ENCODE results near the gene PGLYRP1. TPM values are rescaled to one million over a fixed set of nuclear protein-coding genes. Genes with fewer than 3 reads are reported as not detected.

Gene PGLYRP1
- total RNA-seq, 1 donor from 2014 or later = not detected

- H3K4me1 Mint-ChIP-seq (ENCODE audit: unreplicated experiment) = peaks cover 3% of the 10 kb centered on the region
- TF ChIP-seq, protein P1, sequence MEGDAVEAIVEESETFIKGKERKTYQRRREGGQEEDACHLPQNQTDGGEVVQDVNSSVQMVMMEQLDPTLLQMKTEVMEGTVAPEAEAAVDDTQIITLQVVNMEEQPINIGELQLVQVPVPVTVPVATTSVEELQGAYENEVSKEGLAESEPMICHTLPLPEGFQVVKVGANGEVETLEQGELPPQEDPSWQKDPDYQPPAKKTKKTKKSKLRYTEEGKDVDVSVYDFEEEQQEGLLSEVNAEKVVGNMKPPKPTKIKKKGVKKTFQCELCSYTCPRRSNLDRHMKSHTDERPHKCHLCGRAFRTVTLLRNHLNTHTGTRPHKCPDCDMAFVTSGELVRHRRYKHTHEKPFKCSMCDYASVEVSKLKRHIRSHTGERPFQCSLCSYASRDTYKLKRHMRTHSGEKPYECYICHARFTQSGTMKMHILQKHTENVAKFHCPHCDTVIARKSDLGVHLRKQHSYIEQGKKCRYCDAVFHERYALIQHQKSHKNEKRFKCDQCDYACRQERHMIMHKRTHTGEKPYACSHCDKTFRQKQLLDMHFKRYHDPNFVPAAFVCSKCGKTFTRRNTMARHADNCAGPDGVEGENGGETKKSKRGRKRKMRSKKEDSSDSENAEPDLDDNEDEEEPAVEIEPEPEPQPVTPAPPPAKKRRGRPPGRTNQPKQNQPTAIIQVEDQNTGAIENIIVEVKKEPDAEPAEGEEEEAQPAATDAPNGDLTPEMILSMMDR (IDR thresholded peaks at IDR 0.05) = no peak
- H3K36me3 Mint-ChIP-seq (ENCODE audit: unreplicated experiment) = no peaks in the 10 kb centered on the region
- no peak overlapping the region for H3K27ac Mint-ChIP-seq (ENCODE audit: unreplicated experiment)
- H3K4me3 Mint-ChIP-seq (ENCODE audit: unreplicated experiment) = no peak overlapping the region
- no peaks in the 10 kb centered on the region for H3K9me3 Mint-ChIP-seq (ENCODE audit: unreplicated experiment)
- DNase-seq (ENCODE audit: extremely low spot score, unreplicated experiment) = no peak
- H3K27me3 Mint-ChIP-seq (ENCODE audit: unreplicated experiment) = no peaks in the 10 kb centered on the region
These were observed 3.0 kb upstream of the PGLYRP1 start for GRCh38 chr19:46025835-46026234.

GRCh38 chr19:46023311-46023779 lies 492 bp upstream of the PGLYRP1 start:
- H3K27me3 Mint-ChIP-seq (ENCODE audit: unreplicated experiment) = no peaks in the 10 kb centered on the region
- no peak overlapping the region for H3K4me3 Mint-ChIP-seq (ENCODE audit: unreplicated experiment)
- DNase-seq (ENCODE audit: extremely low spot score, unreplicated experiment) = no peak
- H3K27ac Mint-ChIP-seq (ENCODE audit: unreplicated experiment) = no peak overlapping the region
- no peaks in the 10 kb centered on the region for H3K4me1 Mint-ChIP-seq (ENCODE audit: unreplicated experiment)
- no peaks in the 10 kb centered on the region for H3K9me3 Mint-ChIP-seq (ENCODE audit: unreplicated experiment)
- TF ChIP-seq, protein P1 (IDR thresholded peaks at IDR 0.05) = no peak
- H3K36me3 Mint-ChIP-seq (ENCODE audit: unreplicated experiment) = no peaks in the 10 kb centered on the region

DNA sequence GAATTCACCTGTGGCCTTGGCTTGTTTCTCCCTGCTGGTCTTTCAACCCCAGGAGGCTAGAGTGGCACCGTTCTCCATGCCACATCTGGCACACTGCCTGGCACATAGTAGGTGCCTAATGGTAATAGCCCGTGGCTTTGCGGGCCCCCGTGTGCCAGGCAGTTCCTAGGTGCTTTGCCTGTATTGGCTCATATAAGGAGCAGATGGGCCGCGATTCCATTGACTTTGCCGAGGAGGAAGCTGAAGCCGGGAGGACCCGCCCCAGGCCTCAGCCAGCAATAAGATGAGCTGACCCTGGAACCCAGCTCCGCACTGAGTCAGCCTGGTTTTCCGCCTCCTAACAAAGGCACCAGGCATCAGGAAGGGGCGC lies 807 bp downstream of the PGLYRP1 start:
- Mint-ChIP-seq H3K36me3 (ENCODE audit: unreplicated experiment) (peaks cover under 1% of the 10 kb centered on the region), H3K9me3 (ENCODE audit: unreplicated experiment) (no peaks in the 10 kb centered on the region), H3K27ac (ENCODE audit: unreplicated experiment) (no peak overlapping the region), H3K4me1 (ENCODE audit: unreplicated experiment) (peaks cover under 1% of the 10 kb centered on the region), H3K4me3 (ENCODE audit: unreplicated experiment) (no peak overlapping the region), H3K27me3 (ENCODE audit: unreplicated experiment) (no peaks in the 10 kb centered on the region)
- DNase-seq (ENCODE audit: extremely low spot score, unreplicated experiment) = no peak
- TF ChIP-seq, protein P1 (IDR thresholded peaks at IDR 0.05) = no peak

- Mint-ChIP-seq H3K27ac (ENCODE audit: unreplicated experiment) (no peak overlapping the region), H3K27me3 (ENCODE audit: unreplicated experiment) (no peaks in the 10 kb centered on the region), H3K36me3 (ENCODE audit: unreplicated experiment) (peaks cover 3% of the 10 kb centered on the region), H3K4me3 (ENCODE audit: unreplicated experiment) (no peak overlapping the region), H3K9me3 (ENCODE audit: unreplicated experiment) (no peaks in the 10 kb centered on the region), H3K4me1 (ENCODE audit: unreplicated experiment) (peaks cover 3% of the 10 kb centered on the region)
- TF ChIP-seq, protein P1 (IDR thresholded peaks at IDR 0.05) = no peak
- no peak for DNase-seq (ENCODE audit: extremely low spot score, unreplicated experiment)
These were observed 1.3 kb downstream of the PGLYRP1 start for GRCh38 chr19:46021531-46022041.

GRCh38 chr19:46020819-46021125 lies 2.1 kb downstream of the PGLYRP1 start:
- H3K9me3 Mint-ChIP-seq (ENCODE audit: unreplicated experiment) = no peaks in the 10 kb centered on the region

More at GRCh38 chr19:46020819-46021125, 2.1 kb downstream of the PGLYRP1 start:
- Mint-ChIP-seq H3K27ac (ENCODE audit: unreplicated experiment) (no peak overlapping the region), H3K36me3 (ENCODE audit: unreplicated experiment) (peaks cover 3% of the 10 kb centered on the region), H3K4me1 (ENCODE audit: unreplicated experiment) (peaks cover 7% of the 10 kb centered on the region), H3K4me3 (ENCODE audit: unreplicated experiment) (no peak overlapping the region), H3K27me3 (ENCODE audit: unreplicated experiment) (peaks cover 3% of the 10 kb centered on the region)
- no peak for DNase-seq (ENCODE audit: extremely low spot score, unreplicated experiment)
- TF ChIP-seq, protein P1 (IDR thresholded peaks at IDR 0.05) = no peak

Data from osteocyte (in vitro differentiated cells).